B cell (primary cell): ENCODE measurements around the gene TSPAN14. TPM values are rescaled to one million over a fixed set of nuclear protein-coding genes. Genes with fewer than 3 reads are reported as not detected.

Experiments
- ATAC-seq: fragments of 200-7000 bp; cut with Tn5 transposase; one replicate; pipeline ENCODE4 v1.10.0; 2021; ENCODE audit warnings: low read depth, mild to moderate bottlenecking, moderate number of reproducible peaks, moderate library complexity
- CTCF ChIA-PET: fragments of 350-600 bp; sonication (Branson Sonifier 250); formaldehyde crosslinking; loops from one replicate; lab custom pipeline; 2021; ENCODE audit warnings: antibody characterized with exemption, inconsistent platforms; lab: Charles Lee
- POLR2A ChIA-PET: fragments of 350-600 bp; sonication (Branson Sonifier 250); formaldehyde crosslinking; loops from one replicate; lab custom pipeline; 2021; ENCODE audit warnings: antibody characterized with exemption; lab: Charles Lee
- DNase-seq: peaks from one replicate; pipeline ENCODE4 v3.0.0; 2013
- H2AFZ ChIP-seq: 2 replicates; pipeline ENCODE4 v1.6.1; 2012; ENCODE audit warnings: mild to moderate bottlenecking, low read depth, low read length; ENCODE audit not compliant: insufficient read depth, poor library complexity, severe bottlenecking
- H3K27ac ChIP-seq, 2 donors: 1 replicate in 1 of 2; 2 replicates in 1 of 2; pipeline ENCODE4 v1.5.1; 2012 to 2013; ENCODE audit warnings: low read length in 2 of 2, mild to moderate bottlenecking in 2 of 2, moderate library complexity in 1 of 2
- H3K27me3 ChIP-seq, 4 experiments: fragments of 200-600 bp in 1 of 4; sonication (generic) in 1 of 4; replicated peaks in 1 of 4; 1 replicate in 2 of 4; 2 replicates in 2 of 4; pipeline versions ENCODE4 v1.6.1 to v1.7.0; 2013 to 2016; ENCODE audit warnings: low read length in 3 of 4, mild to moderate bottlenecking in 2 of 4, mixed read lengths in 1 of 4, moderate library complexity in 1 of 4; ENCODE audit not compliant: insufficient read depth in 4 of 4, control insufficient read depth in 3 of 4; ENCODE audit errors: control extremely low read depth in 1 of 4
- H3K36me3 ChIP-seq, 2 experiments: replicated peaks in 1 of 2; 1 replicate in 1 of 2; 2 replicates in 1 of 2; pipeline versions ENCODE4 v1.6.1 to v1.7.1; 2013; ENCODE audit warnings: low read length in 1 of 2; ENCODE audit not compliant: insufficient read depth in 2 of 2, control insufficient read depth in 1 of 2; ENCODE audit errors: control extremely low read depth in 1 of 2, extremely low read depth in 1 of 2
- H3K4me1 ChIP-seq, 2 donors: fragments of 200-600 bp in 1 of 2; sonication (generic) in 1 of 2; 1 replicate in 1 of 2; 2 replicates in 1 of 2; pipeline versions ENCODE4 v1.5.1 to v1.6.1; 2013 to 2017; ENCODE audit warnings: low read length in 2 of 2; ENCODE audit not compliant: control insufficient read depth in 2 of 2, insufficient read depth in 2 of 2
- H3K4me2 ChIP-seq: replicated peaks from 2 replicates; pipeline ENCODE3; 2012; ENCODE audit warnings: mild to moderate bottlenecking, low read depth, low read length; ENCODE audit not compliant: poor library complexity, severe bottlenecking
- H3K4me3 ChIP-seq, 5 experiments: fragments of 200-600 bp in 1 of 5; sonication (generic) in 1 of 5; 1 replicate in 3 of 5; 2 replicates in 2 of 5; pipeline versions ENCODE4 v1.5.1 to v1.7.0; 2011 to 2016; ENCODE audit warnings: low read length in 4 of 5, mild to moderate bottlenecking in 4 of 5, low read depth in 2 of 5, control low read depth in 1 of 5, moderate library complexity in 1 of 5; ENCODE audit not compliant: insufficient read depth in 1 of 5; ENCODE audit errors: control extremely low read depth in 1 of 5, extremely low read depth in 1 of 5
- H3K79me2 ChIP-seq: fragments of 200-600 bp; sonication (generic); one replicate; pipeline ENCODE4 v1.6.0; 2016; ENCODE audit warnings: low read length; ENCODE audit not compliant: control insufficient read depth, insufficient read depth
- H3K9ac ChIP-seq: fragments of 200-600 bp; sonication (generic); 2 replicates; pipeline ENCODE4 v1.6.1; 2017; ENCODE audit warnings: mild to moderate bottlenecking, low read length, moderate library complexity
- H3K9me3 ChIP-seq, 3 donors: one replicate each; pipeline versions ENCODE4 v1.6.1 to v1.7.1; 2013; ENCODE audit warnings: low read length in 2 of 3; ENCODE audit not compliant: control insufficient read depth in 2 of 3, insufficient read depth in 1 of 3; ENCODE audit errors: control extremely low read depth in 1 of 3
- H4K20me1 ChIP-seq: 2 replicates; pipeline ENCODE4 v1.6.0; 2012; ENCODE audit warnings: mild to moderate bottlenecking, low read length; ENCODE audit not compliant: insufficient read depth, control insufficient read depth, poor library complexity, severe bottlenecking
- H3K27ac Mint-ChIP-seq: one replicate; pipeline ENCODE4 v1.8.0; 2021; ENCODE audit warnings: mixed read lengths
- H3K27me3 Mint-ChIP-seq: one replicate; pipeline ENCODE4 v1.8.0; 2021; ENCODE audit warnings: mixed read lengths
- H3K4me1 Mint-ChIP-seq: one replicate; pipeline ENCODE4 v1.8.0; 2021; ENCODE audit warnings: mixed read lengths
- H3K4me3 Mint-ChIP-seq: one replicate; pipeline ENCODE4 v1.8.0; 2021; ENCODE audit warnings: mixed read lengths
- H3K9me3 Mint-ChIP-seq: one replicate; pipeline ENCODE4 v1.8.0; 2022; ENCODE audit warnings: mixed read lengths; ENCODE audit not compliant: insufficient read depth
- CTCF ChIP-seq: fragments of 200-600 bp; IDR thresholded peaks from one replicate; pipeline ENCODE4 v1.8.0; 2022; ENCODE audit warnings: antibody characterized with exemption, mild to moderate bottlenecking
- EZH2 ChIP-seq: IDR thresholded peaks from 2 replicates; pipeline ENCODE4 v1.6.1; 2012; ENCODE audit warnings: borderline replicate concordance, low read depth, mild to moderate bottlenecking, moderate library complexity, low read length; ENCODE audit not compliant: insufficient read depth, poor library complexity, severe bottlenecking
- WGBS: methylation state at CpG from one replicate; pipeline ENCODE4 v1.1.5; 2013; ENCODE audit warnings: missing lambda C conversion rate; ENCODE audit not compliant: insufficient coverage; 5-methylcytosine and 5-hydroxymethylcytosine counted together
- intact Hi-C: fragments of 100-400 bp; cut with micrococcal nuclease; formaldehyde crosslinking; loops from one replicate; pipeline ENCODE4 v1.10.0; 2022
- polyA plus RNA-seq: library from polyadenylated mRNA; depleted of rRNA; stranded (reverse); fragments of >200 nt; gene quantifications from 2 replicates; pipeline ENCODE4 v1.2.3, GENCODE V29; 2012
- total RNA-seq, 2 donors: library from RNA; stranded (reverse); fragments of 120-200 nt in 1 of 2; gene quantifications; 1 replicate in 1 of 2; 2 replicates in 1 of 2; pipeline versions ENCODE4 v1.2.3 to v1.2.4, GENCODE V29; 2013 to 2022

TSPAN14 gene
- total and polyA plus RNA-seq, 2 donors (not counting 1 experiment from before 2014, with no cell fraction given) = 27.8 to 55.3 TPM

- Histone ChIP-seq H3K9me3 (peaks cover 0 to 4% (median 0%) of the 10 kb centered on the region in 3 donors), H2AFZ (no peak overlapping the region), H3K27ac (no peak overlapping the region), H3K4me1 (peaks cover 10 to 35% of the 10 kb centered on the region in 2 donors), H3K4me2 (no peak overlapping the region), H3K79me2 (peaks cover 67% of the 10 kb centered on the region), H3K27me3 (no peaks in the 10 kb centered on the region), H3K36me3 (peaks cover 5 to 35% of the 10 kb centered on the region in 2 experiments), H4K20me1 (peaks cover 56% of the 10 kb centered on the region), H3K9ac (no peak overlapping the region), H3K4me3 (no peak overlapping the region)
- no peak for TF ChIP-seq CTCF
- no peak for DNase-seq
- POLR2A ChIA-PET = no interaction called here
- no peaks in the 10 kb centered on the region for H3K9me3 Mint-ChIP-seq
- H3K27ac Mint-ChIP-seq = no peak overlapping the region
- H3K4me3 Mint-ChIP-seq = no peak overlapping the region
- WGBS = 51% methylated on average over 12 of the region's 14 CpGs
- CTCF ChIA-PET = interaction anchor here (9.2 kb wide), 1 partner anchor 15 kb away, joined by 71 read pairs; no protein-coding TSS in a partner anchor
- intact Hi-C loops = no loop called here
- ATAC-seq = no peak
- H3K4me1 Mint-ChIP-seq = peaks cover 64% of the 10 kb centered on the region
- no peaks in the 10 kb centered on the region for H3K27me3 Mint-ChIP-seq
These were observed 33.9 kb downstream of the TSPAN14 start for GRCh38 chr10:80487791-80488538.

- intact Hi-C loops = no loop called here
- no peak overlapping the region for H3K4me3 ChIP-seq
- peaks cover 17 to 41% of the 10 kb centered on the region in 2 donors for H3K4me1 ChIP-seq
- POLR2A ChIA-PET = no interaction called here
- peaks cover 0 to 4% (median 0%) of the 10 kb centered on the region in 3 donors for H3K9me3 ChIP-seq
- H3K9me3 Mint-ChIP-seq = no peaks in the 10 kb centered on the region
- no peak overlapping the region for H3K4me3 Mint-ChIP-seq
- ATAC-seq (no peak), DNase-seq (no peak)
- 97% methylated on average over 3 of the region's 6 CpGs for WGBS
- no peak overlapping the region for H3K27ac ChIP-seq
- no peak for TF ChIP-seq EZH2
- no peak for TF ChIP-seq CTCF
- no peak overlapping the region for H3K4me2 ChIP-seq
- no peak overlapping the region for H3K9ac ChIP-seq
- H3K27me3 ChIP-seq = no peaks in the 10 kb centered on the region
- peaks cover 53% of the 10 kb centered on the region for H4K20me1 ChIP-seq
- no peaks in the 10 kb centered on the region for H3K27me3 Mint-ChIP-seq
- H3K27ac Mint-ChIP-seq = no peak overlapping the region
- H3K36me3 ChIP-seq = peaks cover 4 to 32% of the 10 kb centered on the region in 2 experiments
- H2AFZ ChIP-seq = no peak overlapping the region
- H3K79me2 ChIP-seq = peaks cover 61% of the 10 kb centered on the region
- CTCF ChIA-PET = interaction anchor here (9.2 kb wide), 1 partner anchor 14 kb away, joined by 71 read pairs; no protein-coding TSS in a partner anchor
- H3K4me1 Mint-ChIP-seq = peaks cover 67% of the 10 kb centered on the region
These were observed 34.5 kb downstream of the TSPAN14 start for GRCh38 chr10:80488539-80489066.
